Occipital lobe (tissue), 2 donors: ENCODE results near the gene PROK1. TPM values are rescaled to one million over a fixed set of nuclear protein-coding genes. Genes with fewer than 3 reads are reported as not detected.

Experiments
- DNase-seq: peaks from one replicate; lab custom pipeline; 2025; lab: John Stamatoyannopoulos, UW
- total RNA-seq: library from RNA; depleted of rRNA; stranded (reverse); fragments of >200 nt; gene quantifications from one replicate; pipeline ENCODE4 v1.2.3, GENCODE V29; 2014

PROK1 gene
- total RNA-seq, 1 donor from 2014 or later = not detected

- DNase-seq = no peak
Measured at GRCh38 chr1:110465038-110465813, 14.3 kb downstream of the PROK1 start.

- no peak for DNase-seq
Measured at GRCh38 chr1:110465814-110466380, 14.9 kb downstream of the PROK1 start.

- no peak for DNase-seq
Measured at GRCh38 chr1:110466646-110467280, 15.8 kb downstream of the PROK1 start.

GRCh38 chr1:110471131-110471530, 20.2 kb downstream of the PROK1 start:
- DNase-seq = no peak

GRCh38 chr1:110472546-110472945, 21.6 kb downstream of the PROK1 start:
- DNase-seq = no peak

- DNase-seq = no peak
Measured at GRCh38 chr1:110474444-110474843, 23.5 kb downstream of the PROK1 start.

- no peak for DNase-seq
Measured at GRCh38 chr1:110475362-110476027, 24.5 kb downstream of the PROK1 start.

- DNase-seq = no peak
Measured at GRCh38 chr1:110476028-110476765, 25.2 kb downstream of the PROK1 start.

- no peak for DNase-seq
Measured at GRCh38 chr1:110477041-110477440, 26.1 kb downstream of the PROK1 start.

GRCh38 chr1:110477445-110477957, 26.6 kb downstream of the PROK1 start:
- DNase-seq = no peak

- no peak for DNase-seq
Measured at GRCh38 chr1:110477967-110478640, 27.2 kb downstream of the PROK1 start.

GRCh38 chr1:110478886-110479285, 27.9 kb downstream of the PROK1 start:
- DNase-seq = no peak

GRCh38 chr1:110480356-110481096, 29.6 kb downstream of the PROK1 start:
- DNase-seq = no peak

- no peak for DNase-seq
Measured at GRCh38 chr1:110481968-110482623, 31.1 kb downstream of the PROK1 start.

- DNase-seq = no peak
Measured at GRCh38 chr1:110482662-110483307, 31.8 kb downstream of the PROK1 start.

- DNase-seq = peak; percentile 41
Measured at GRCh38 chr1:110483308-110483685, 32.3 kb downstream of the PROK1 start.

- no peak for DNase-seq
Measured at GRCh38 chr1:110484801-110485200, 33.9 kb downstream of the PROK1 start.

GRCh38 chr1:110485725-110486124, 34.8 kb downstream of the PROK1 start:
- no peak for DNase-seq

GRCh38 chr1:110487726-110488125, 36.8 kb downstream of the PROK1 start:
- DNase-seq = no peak
